ENCODE results near the gene CORO7. TPM values are rescaled to one million over a fixed set of nuclear protein-coding genes. Genes with fewer than 3 reads are reported as not detected.
"Not testable (repeated sequence)": the region's sequence is repeated elsewhere in the genome, so short reads cannot be mapped to it uniquely, and the experiment has no call there.

CORO7 gene
- total RNA-seq, 1 experiment from 2014 or later, result 18.9 TPM

DNA sequence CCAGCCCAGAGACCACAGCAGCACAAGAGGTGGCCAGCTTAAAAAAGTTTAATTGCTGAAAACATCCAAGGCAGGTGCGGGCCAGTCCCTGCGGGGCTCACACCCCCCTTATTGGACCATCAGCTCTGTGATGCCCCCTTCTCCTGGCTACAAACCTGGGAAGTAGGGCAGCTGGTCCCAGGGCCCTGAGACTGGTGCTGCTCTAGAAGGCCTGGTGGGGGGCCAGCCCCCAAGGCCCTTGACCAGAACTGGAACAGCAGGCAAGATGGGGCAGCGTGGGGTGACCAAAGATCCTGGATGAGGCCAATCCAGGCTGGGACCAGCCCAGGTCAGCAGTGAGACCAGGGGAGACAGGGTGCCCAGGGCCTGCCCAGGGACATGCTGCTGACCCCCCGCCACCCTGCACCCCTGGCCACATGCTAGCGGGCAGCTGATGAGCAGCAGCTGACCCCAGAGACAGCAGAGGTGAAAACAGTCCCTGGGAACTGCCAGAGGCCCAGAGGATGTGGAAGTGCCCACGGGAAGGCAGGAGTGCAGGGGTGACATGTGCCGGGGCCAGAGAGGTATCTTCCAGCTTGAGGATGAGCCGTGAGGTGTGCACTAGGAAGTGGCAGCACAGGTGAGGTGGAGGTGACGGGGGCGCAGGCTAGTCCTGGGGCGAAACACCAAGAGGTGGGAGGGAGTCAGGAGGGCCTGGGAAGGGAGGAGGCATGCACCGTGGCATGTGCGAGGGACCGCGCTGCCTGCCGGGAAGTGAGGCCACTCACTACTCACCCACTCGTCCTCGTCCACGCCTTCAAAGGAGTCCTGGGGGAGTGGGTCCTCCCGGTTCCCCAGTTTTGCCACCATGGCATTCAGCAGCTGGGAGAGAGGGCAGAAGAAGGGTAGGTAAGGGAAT lies 61.6 kb downstream of the CORO7 start:
- no peak for DNase-seq (ENCODE audit: low read depth)

- DNase-seq (ENCODE audit: low read depth), result no peak
Observed at GRCh38 chr16:4353675-4354074, 62.7 kb downstream of the CORO7 start.

DNA sequence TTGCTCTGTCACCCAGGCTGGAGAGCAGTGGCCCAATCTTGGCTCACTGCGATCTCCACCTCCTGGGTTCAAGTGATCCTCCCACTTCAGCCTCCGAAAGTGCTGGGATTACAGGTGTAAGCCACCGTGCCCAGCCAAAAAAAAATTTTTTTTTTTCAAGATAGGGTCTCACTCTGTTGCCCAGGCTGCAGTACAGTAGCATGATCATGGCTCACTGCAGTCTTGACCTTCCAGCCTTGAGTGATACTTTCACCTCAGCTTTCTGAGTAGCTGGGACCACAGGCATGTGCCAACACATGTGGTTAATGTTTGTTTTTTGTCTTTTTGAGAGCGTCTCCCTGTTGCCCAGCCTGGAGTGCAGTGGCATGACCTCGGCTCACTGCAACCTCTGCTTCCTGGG lies 63.6 kb downstream of the CORO7 start:
- DNase-seq (ENCODE audit: low read depth), result no peak

- no peak for DNase-seq (ENCODE audit: low read depth)
Observed at GRCh38 chr16:4351880-4352279, 64.5 kb downstream of the CORO7 start.

GRCh38 chr16:4350787-4351659 lies 65.4 kb downstream of the CORO7 start, which contains the start of gene PAM16:
TSS of gene PAM16 (minus strand) at chr16:4351321. CDS start at chr16:4351234, 87 bp downstream.
- peak; percentile 87 for DNase-seq (ENCODE audit: low read depth)

GRCh38 chr16:4350365-4350786 lies 66.0 kb downstream of the CORO7 start:
- DNase-seq (ENCODE audit: low read depth), result no peak

GRCh38 chr16:4349332-4349731 lies 67.1 kb downstream of the CORO7 start:
- DNase-seq (ENCODE audit: low read depth), result no peak

DNA sequence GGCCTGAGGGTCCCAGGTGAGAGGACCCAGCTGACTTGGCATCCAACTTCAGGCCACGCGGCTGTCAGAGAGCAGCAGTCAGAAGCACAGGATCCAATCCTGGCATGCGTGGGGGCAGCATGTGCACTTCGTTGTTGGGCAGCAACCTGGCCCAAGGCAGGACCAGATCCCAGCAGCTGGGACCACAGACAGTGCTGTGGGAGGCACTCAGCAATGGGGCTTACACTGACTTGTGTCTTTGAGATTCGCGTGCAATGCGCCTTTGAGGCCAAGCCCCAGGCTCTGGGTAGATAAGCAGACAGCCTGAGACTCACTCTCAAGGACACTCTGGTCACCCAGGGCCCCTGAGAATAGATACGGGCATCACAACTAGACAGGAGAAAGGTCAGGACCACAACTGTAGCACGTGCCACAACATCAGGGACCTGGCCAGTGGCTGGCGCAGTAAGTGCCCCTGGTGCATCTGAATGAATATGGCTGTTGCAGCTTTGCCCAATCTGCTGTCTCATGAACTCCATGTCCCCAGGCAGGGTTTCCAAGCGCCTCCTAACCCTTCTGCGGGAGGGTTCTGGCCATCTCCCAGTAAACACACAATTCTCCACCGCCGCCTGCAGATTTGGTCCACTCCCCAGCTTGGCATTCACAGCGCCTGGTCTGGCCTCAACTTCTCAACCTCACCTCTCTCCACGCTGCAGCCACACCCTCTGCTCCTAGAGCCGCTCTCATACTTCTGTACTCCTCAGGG lies 68.5 kb downstream of the CORO7 start:
- DNase-seq (ENCODE audit: low read depth), result no peak

- DNase-seq (ENCODE audit: low read depth), result no peak
Observed at GRCh38 chr16:4347010-4347409, 69.4 kb downstream of the CORO7 start.

- no peak for DNase-seq (ENCODE audit: low read depth)
Observed at GRCh38 chr16:4345836-4346781, 70.3 kb downstream of the CORO7 start.

- peak; percentile 42 for DNase-seq (ENCODE audit: low read depth)
Observed at GRCh38 chr16:4344983-4345835, 71.2 kb downstream of the CORO7 start.

- not testable (repeated sequence) for DNase-seq (ENCODE audit: low read depth)
Observed at GRCh38 chr16:4344300-4344982, 72.0 kb downstream of the CORO7 start.

DNA sequence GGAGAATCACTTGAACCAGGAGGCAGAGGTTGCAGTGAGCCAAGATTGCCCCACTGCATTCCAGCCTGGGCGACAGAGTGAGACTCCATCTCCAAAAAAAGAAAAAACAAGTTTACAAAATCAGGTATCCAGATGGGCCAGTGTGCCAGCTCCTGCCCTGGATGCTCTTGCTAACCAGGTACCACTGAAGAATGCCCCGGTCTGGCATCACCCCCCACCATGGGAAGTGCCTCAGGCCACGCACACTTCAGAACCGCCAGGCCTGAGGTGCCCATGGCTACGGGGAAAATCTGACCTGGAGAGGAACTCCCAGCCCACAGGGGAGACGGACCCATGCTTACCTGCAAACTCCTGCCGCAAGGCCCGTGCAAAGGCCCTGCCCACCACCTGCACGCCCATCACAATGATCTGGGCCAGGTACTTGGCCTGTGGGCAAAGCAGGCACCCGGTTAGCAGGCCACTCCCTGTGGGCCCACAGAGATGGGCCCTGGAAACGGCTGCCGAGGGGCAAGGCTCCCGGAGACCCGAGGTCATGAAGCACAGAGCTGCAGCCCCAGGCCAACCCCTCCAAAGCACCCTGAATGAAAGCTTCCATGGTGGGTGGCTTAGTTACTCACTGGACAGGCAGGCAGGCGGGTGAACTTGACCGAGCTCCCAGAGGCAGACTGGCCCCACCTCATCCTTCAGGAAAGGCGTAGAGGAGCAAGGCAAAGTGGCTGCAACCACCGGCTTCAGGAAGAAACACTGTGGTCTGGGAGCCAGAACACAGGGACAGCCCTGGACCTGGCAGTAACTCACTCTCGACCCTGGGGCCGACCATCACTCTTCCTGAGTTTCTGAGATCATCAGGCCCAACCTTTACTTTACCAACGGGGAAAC lies 73.3 kb downstream of the CORO7 start:
- DNase-seq (ENCODE audit: low read depth), result no peak

- no peak for DNase-seq (ENCODE audit: low read depth)
Observed at GRCh38 chr16:4341250-4341649, 75.1 kb downstream of the CORO7 start.

- no peak for DNase-seq (ENCODE audit: low read depth)
Observed at GRCh38 chr16:4340443-4340842, 76.0 kb downstream of the CORO7 start.

- no peak for DNase-seq (ENCODE audit: low read depth)
Observed at GRCh38 chr16:4339909-4340308, 76.5 kb downstream of the CORO7 start.

DNA sequence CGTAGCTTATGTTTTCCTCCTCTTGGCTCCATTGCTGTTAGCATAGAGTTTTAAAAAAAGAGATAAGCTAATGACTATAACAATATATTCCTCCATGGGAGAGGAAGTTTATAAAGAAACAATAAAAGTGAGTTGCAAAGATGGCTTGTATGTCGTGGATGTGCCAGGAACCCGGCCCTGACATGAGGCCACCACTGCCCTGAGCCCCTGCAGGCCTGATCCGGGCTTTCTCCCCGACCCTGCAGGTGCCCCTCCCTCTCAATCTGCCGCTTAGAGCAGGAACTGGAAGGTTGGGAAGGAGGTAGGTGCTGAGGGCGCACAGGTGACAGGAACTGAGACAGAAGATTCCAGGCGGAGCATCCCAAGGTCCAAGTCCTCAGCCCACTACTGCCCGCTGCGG lies 76.9 kb downstream of the CORO7 start:
- no peak for DNase-seq (ENCODE audit: low read depth)

GRCh38 chr16:4338712-4339299 lies 77.6 kb downstream of the CORO7 start:
- DNase-seq (ENCODE audit: low read depth), result no peak
